Omental fat pad (tissue), 4 donors: ENCODE measurements around the gene LIFR. TPM values are rescaled to one million over a fixed set of nuclear protein-coding genes. Genes with fewer than 3 reads are reported as not detected.
"Not testable (repeated sequence)": the region's sequence is repeated elsewhere in the genome, so short reads cannot be mapped to it uniquely, and the experiment has no call there.

ENCODE experiments used
- ATAC-seq: fragments of 150-250 bp; one replicate; pipeline ENCODE4 v1.9.1; 2016; ENCODE audit warnings: mild to moderate bottlenecking, moderate library complexity; ENCODE audit not compliant: low FRiP score
- DNase-seq: peaks from one replicate; pipeline ENCODE4 v3.0.0-alpha.2; 2019; ENCODE audit warnings: low spot score
- total RNA-seq, 4 donors: library from RNA; depleted of rRNA; stranded (reverse); fragments of >200 nt; gene quantifications; one replicate each; pipeline ENCODE4 v1.1.0, GENCODE V29; 2016
- TF ChIP-seq, protein P1 (sequence below), 3 donors: fragments of 450-650 bp; IDR thresholded peaks; one replicate each; pipeline ENCODE4 v1.5.1; 2016 to 2017; ENCODE audit warnings: antibody characterized with exemption in 3 of 3, mild to moderate bottlenecking in 3 of 3, moderate library complexity in 2 of 3

Gene LIFR
- total RNA-seq, 4 donors from 2014 or later, result 95.9 to 388 (median 126) TPM

DNA sequence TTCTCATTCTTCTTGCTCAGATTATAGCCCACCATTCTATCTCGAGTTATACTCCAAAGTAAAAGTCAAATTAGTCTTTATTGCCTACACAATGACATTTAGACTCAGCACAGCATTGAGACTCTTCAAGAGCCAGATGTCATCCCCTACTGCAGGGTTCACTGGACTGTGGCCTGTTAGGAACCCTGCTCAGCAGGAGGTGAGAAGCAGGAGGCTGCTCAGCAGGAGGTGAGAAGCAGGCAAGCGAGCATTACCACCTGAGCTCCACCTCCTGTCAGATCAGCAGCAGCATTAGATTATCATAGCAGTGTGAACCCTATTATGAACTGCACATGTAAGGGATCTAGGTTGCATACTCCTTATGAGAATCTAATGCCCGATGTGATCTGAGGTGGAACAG is 12.7 kb upstream of the LIFR start:
- TF ChIP-seq, protein P1, sequence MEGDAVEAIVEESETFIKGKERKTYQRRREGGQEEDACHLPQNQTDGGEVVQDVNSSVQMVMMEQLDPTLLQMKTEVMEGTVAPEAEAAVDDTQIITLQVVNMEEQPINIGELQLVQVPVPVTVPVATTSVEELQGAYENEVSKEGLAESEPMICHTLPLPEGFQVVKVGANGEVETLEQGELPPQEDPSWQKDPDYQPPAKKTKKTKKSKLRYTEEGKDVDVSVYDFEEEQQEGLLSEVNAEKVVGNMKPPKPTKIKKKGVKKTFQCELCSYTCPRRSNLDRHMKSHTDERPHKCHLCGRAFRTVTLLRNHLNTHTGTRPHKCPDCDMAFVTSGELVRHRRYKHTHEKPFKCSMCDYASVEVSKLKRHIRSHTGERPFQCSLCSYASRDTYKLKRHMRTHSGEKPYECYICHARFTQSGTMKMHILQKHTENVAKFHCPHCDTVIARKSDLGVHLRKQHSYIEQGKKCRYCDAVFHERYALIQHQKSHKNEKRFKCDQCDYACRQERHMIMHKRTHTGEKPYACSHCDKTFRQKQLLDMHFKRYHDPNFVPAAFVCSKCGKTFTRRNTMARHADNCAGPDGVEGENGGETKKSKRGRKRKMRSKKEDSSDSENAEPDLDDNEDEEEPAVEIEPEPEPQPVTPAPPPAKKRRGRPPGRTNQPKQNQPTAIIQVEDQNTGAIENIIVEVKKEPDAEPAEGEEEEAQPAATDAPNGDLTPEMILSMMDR (IDR thresholded peaks at IDR 0.05), result no peak
- DNase-seq (no peak), ATAC-seq (no peak)

DNA sequence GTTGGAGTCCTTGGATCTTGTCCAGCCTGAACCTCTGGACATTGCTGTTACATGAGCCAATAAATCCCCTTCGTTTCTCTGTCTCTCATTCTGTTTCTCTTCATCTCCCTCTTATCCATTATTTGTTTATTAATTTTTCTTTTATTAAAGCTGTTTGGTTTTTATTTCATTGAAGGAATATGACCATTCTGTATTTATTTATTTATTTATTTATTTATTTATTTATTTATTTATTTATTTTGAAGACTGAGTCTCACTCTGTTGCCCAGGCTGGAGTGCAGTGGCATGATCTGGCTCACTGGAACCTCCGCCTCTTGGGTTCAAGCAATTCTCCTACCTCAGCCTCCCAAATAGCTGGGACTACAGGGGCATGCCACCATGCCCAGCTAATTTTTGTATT is 10.9 kb upstream of the LIFR start:
- not testable (repeated sequence) for ATAC-seq, DNase-seq

DNA sequence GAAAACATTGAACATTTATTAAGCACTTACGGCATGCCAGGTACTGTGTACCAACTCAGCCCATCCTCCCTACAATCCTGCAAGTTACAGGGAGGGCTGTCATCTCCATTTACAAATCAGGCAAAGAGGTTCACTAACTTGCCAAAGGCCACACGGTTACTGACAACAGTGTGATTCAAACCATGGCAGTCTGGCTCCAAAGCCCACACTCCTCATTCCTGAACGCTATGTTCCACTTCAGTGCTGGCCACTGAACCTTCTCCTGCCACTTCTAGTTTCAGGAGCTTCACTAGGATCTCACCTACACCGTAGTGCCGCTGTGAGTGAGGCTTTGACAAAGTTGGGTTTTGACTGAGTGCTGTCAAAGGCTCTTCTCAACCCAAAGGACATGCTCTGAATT is 7.2 kb upstream of the LIFR start:
- ATAC-seq (no peak), DNase-seq (no peak)
- TF ChIP-seq, protein P1 (IDR thresholded peaks at IDR 0.05), result no peak

DNA sequence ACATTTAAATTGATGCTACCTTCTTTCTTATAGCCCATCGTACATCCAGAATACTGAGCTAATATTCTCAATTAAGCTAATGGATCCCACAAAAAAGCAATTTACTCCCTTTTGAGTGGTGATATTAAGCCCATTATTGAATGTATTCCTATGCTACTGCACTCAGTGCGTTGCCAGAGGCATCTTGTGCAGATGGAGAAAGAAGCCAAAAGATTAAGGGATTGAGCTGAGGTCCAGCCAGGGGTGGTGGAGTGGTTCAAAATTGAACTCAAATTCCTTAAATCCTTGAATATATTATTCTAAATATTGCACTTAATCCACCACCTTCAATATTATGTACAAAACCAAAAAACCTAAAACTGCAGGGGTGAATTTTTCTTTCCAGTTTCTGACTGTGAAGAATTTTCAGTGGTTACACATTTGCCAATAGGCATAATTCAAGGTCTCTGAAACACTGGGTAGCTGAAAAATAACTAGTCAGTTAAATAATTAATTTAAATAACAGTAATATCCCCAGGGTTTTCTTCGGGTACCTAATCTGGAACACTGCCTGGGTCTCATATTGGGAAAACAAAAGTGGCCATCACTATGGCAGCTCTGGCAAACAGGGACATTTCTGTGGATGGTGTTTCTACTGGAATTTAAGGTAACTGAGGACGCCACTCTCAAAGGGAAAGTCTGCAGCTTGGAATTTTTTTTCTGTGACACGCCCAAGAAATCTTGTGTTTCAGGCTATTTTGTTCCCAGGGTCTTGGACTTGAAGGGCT is 6.2 kb upstream of the LIFR start:
- DNase-seq, result no peak
- no peak for ATAC-seq
- TF ChIP-seq, protein P1 (IDR thresholded peaks at IDR 0.05), result no peak

GRCh38 chr5:38559428-38559827 is 3.0 kb upstream of the LIFR start:
- ATAC-seq (no peak), DNase-seq (no peak)
- TF ChIP-seq, protein P1 (IDR thresholded peaks at IDR 0.05), result no peak

DNA sequence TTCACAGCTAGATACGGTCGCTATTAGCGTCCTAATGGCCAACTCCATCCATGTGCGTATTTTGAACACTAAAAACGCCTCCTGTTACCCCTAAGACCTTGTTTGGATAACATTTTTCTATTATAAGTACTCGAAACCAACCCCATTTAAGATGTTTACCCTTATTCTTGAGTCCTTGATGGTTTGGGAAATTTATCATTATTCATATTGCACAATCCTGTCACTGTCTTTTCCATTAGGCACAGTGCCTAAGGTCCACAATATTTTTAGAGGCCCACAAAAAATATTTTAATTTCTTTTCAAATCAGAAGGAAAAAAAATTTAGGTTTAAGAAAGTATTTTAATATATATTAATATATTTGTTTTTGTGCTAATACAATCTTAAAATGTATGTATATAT is 1.3 kb upstream of the LIFR start:
- TF ChIP-seq, protein P1 (IDR thresholded peaks at IDR 0.05), result no peak
- no peak for DNase-seq
- no peak for ATAC-seq

- ATAC-seq (no peak), DNase-seq (no peak)
- TF ChIP-seq, protein P1 (IDR thresholded peaks at IDR 0.05), result no peak
Measured at GRCh38 chr5:38557308-38557710, 863 bp upstream of the LIFR start.
